Activated T-helper 9 cell treated with anti-CD3 and anti-CD28 coated beads, Interleukin-2, amount 50 U/mL, for 16 hours (primary cell): ENCODE results near the gene SLC38A10.
"Not testable (repeated sequence)": the region's sequence is repeated elsewhere in the genome, so short reads cannot be mapped to it uniquely, and the experiment has no call there.

Experiments used
- DNase-seq: peaks from one replicate; pipeline ENCODE4 v3.0.0-alpha.2; 2020; ENCODE audit warnings: low read depth

The SLC38A10 gene

DNA sequence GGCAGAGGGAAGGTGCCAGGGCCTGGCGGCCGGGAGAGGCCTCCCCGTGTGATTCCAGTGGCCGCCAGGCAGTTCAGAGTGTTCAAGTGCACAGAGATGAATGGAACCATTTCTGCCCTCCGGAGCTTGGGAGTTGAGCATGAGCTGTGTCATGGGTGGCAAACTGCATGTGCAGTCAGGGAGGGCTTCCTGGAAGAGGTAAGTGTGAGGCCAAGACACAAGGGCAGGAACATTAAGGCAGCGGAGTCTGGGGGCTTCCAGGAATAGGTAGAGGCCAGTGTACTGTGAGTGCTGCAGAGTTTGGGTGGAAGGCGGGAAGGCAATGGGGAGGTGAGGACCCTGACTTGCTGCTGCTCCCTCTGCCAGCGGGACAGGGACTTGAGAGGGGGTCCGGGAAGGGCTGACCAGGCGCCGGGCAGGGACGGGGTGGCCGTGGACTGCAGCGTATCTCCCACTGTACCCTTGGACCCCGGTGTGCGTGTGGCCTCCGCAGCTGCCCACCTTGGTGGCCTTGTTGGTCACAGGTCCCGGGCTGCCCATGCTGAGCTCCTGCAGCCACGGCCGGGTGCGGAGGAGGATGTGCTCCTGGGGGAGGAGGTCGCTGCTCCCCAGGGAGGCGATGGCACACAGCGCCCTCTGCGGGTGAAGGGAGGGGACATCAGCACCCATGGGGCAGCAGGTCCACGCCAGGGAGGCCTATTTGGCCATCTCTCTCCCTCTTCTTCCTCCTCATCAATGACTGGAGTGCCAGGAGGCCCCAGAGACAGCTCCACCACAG, 64.9 kb downstream of the SLC38A10 start:
- DNase-seq: no peak

DNA sequence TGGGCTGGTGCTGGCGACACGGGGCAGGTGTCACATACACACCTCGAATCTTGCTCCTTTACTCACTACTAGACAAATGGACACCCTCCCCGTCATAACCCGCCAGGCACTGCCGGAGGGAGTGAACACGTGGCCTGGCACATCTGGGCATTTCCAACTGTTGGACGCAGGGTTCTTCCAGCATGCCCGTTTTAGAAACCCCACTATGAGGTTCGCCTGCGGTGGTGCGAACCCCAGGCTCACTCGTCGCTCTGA, 65.5 kb downstream of the SLC38A10 start:
- DNase-seq: no peak

DNA sequence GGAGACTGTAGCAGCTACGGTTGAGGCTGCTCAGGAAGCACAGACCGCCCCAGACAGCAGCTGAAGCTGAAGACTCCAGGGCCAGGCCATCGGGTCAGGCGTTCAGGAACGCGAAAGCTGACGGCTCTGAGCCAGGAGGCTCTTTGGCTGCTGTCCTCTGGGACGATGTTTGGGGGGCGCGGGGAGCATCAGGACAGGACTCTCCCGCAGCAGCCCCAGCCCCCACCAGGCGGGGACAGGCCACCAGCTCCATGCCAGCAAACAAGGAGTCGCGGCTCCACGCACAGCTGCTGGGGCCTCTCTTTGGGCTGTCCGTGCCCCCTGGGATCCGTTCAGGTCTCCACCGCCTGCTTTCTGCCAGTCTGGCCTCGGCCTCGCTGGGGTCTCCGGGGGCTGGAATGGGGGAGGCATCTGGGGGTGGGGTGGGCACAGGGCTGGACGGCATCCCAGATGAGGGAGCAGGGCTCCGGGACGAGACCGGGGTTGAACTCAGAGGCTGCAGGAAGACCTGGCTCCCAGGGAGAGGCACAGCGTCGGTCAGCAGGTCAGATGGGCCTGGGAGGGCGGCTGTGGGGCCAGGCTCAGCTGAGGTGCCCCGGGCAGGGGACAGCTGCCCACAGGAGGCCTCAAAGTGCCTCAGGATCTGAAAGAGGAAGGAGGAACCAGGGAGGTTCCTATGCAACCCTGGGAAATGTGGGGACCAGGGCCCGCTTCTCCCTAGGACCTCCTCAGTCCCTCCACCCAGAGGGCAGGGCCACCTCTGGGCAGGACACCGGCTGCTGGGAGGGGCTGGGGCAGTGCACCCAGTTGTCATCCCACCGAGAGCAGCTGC, 66.1 kb downstream of the SLC38A10 start:
- DNase-seq: no peak

DNA sequence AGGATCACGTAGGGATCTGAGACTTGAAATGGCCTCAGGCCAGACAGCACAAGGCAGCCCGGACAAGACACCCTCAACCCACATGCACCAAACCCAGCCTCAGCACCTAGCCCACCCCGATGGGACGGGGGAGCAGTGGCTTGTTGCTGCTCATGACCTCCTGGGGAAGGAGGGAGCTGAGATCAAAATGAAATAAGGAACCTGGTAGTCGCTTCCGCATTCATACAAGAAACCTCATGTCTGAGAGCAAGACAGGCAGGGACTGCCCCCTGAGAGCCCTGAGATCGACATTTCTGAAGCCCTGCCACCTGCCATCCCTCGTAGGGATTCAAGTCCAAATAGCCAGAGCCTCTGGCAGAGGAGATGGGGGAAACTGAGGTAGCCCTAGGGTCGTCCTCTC, 66.7 kb downstream of the SLC38A10 start:
- no peak for DNase-seq

DNA sequence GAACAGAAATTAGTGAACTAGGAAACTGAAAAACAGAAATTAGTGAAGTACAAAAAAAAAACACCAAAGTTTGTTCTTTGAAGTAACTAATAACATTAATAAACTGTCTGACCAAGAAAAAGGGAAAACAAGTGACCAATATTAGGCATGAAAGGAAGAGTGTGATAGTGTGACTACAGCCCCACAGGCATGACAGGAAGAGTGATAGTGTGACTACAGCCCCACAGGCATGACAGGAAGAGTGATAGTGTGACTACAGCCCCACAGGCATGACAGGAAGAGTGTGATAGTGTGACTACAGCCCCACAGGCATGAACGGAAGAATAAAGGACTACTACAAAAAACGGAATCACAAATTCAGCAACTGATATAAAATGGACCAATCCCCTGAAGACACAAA, 67.5 kb downstream of the SLC38A10 start:
- DNase-seq: not testable (repeated sequence)

DNA sequence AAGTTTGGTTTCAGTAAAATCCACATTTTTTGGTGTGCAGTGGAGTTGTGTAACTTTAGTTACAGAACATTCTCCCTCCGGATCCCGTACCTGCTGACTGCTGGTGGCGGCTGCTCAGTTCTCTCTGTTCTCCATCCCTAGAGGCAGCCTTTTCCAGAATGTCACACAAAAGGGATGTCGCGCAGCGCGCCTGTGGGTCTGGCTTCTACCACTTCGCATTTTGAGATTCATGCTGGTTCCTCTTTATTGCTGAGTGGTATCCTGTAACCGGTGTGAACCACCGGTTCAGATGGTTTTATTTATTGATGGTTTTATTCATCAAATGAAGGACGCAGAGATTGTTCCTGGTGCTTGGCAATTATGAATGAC, 71.4 kb downstream of the SLC38A10 start:
- no peak for DNase-seq

DNA sequence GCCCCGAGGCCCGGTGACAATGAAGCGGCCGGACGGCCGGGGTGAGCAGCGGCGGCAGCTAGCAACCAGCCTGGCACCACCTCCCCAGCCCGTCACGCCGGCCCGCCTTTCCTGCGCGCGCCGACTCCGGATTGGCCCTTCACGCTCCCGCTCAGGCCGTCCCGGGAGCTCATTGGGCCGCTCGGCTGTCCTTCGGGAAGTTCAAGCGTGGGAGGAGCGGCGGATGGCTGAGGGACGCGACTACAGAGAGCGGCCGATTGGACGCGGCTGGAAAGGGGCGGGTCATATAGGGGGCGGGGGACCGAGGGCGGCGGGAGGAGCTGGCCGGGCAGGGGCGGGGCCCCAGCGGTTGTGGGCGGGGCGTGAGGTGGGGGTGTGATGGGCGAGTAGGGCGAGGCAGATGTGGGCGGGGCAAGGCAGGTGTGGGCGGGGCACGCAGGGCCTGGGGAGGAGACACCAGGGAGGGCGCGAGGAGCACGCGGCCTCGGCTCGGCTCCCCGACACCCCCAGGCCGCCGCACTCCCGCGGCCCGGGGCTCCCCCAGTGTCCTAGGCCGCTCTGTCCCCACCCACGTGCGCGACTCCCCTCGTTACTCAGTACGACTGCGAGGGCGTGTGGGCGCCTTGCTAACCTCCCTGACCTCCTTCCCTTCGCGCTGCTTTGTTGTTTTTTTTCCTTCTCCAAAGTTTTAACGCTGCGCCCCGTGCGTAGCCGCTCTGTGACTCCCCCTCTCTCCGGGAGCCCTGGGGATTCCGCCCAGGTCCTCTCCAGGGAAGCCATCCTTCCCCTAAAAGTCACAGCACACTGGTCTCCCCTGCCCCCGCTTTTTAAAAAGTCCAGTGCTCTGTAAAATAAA, 72.0 kb downstream of the SLC38A10 start, which contains the start of gene CEP131:
Gene CEP131, minus strand, starts transcription at position 60 of the 856 bp plus-strand sequence. CDS start 2,909 bp downstream, outside the sequence.
- DNase-seq: peak; percentile 100

- DNase-seq: no peak
Measured at GRCh38 chr17:81222620-81222905, 72.5 kb downstream of the SLC38A10 start.

GRCh38 chr17:81221842-81222619, 73.1 kb downstream of the SLC38A10 start:
- DNase-seq: no peak

DNA sequence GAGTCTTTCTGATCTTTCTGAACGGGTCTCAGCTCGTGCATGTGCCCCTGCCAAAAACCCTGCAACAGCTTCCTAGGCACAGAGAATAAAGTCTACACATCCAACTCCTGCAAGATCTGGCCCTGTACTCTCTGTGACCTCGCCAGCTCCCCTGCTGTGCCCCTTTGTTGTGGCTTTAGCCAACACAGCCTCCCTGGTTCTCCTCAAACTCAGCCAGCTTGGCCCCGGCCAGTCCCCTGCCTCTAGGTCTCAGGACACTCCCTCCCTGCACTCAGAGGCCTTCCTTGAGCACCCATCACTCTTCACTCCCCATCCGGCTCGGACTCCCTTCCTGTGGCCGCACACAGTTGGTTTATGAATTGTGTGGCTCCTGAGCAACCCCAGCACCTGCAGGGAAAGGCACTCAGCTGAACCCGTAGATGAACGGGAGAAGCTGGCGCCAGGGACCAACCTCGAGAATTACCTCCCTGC, 73.7 kb downstream of the SLC38A10 start:
- no peak for DNase-seq

- DNase-seq: no peak
Measured at GRCh38 chr17:81219476-81220180, 75.5 kb downstream of the SLC38A10 start.

DNA sequence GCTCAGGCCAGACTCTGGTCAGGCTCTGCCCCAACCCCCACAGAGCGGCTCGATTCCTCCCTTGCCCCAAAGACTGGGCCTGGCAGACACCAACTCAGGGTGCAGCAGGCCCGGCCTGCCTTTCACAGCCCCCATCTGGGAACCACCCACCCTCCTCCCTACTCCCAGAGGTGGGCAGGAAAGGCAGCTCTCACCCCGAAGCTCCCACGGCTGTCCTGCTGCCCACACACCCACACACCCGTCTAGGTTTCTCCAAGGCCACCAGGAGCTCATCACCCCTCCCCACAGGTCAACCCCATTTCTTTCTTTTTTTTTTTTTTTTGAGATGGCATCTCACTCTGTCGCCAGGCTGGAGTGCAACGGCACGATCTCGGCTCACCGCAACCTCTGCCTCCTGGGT, 76.1 kb downstream of the SLC38A10 start:
- no peak for DNase-seq

GRCh38 chr17:81218459-81218858, 76.6 kb downstream of the SLC38A10 start:
- DNase-seq: no peak

DNA sequence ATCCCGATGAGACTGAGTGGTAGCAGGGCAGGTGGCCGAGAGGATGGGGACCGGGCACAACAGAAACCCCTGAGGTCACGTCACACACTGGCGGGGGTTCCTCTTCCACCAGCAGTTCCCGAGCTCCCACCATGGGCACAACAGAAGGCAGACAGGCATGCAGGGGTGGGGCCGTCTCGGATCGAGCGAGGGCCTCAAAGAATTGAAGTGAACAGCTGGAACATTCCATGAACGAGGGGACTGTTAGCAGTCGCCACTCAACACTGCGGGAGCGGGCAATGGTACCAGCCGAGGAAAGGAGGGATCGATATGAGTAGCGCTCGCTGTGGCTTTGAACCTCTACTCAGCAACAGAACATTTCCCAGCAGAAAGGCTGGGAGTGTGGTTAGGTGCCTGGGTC, 77.6 kb downstream of the SLC38A10 start:
- DNase-seq: no peak

- DNase-seq: no peak
Measured at GRCh38 chr17:81213978-81214377, 81.1 kb downstream of the SLC38A10 start.

GRCh38 chr17:81212365-81212764, 82.7 kb downstream of the SLC38A10 start:
- DNase-seq: no peak

DNA sequence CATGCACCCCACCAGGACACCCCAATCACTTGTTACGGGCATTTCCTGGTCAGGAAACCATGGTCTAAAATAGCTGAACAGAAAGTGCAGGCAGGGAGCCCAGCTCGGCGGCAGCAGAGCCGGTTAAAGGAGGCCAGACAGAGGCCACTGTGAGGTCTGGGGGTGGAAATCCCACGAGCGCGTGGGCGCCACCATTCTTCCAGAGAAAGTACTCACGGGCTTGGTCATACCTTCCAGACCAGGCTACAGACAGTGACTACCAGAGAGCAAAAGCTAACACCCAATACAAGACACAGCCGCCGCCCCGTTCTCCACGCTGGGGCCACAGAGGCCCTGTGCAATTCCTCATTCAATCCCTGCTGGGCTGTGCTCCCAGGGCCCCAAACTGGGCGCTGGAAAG, 84.2 kb downstream of the SLC38A10 start:
- DNase-seq: no peak

DNA sequence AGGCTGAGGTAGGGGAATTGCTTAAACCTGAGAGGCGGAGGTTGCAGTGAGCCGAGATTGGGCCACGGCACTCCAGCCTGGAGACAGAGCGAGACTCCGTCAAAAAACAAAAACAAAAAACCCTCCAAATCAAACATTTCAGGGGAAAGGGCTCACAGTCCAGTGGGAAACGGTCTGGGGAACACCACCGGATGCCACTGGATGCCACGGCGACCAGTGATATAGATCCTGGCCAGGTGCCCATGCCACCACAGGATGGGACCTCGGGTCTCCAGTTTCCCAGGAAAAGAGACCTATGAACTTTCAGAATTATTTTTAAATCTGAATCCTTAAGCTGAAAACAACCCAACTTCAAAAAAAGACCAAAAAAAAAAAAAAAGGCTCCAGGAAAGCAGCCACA, 84.6 kb downstream of the SLC38A10 start:
- DNase-seq: no peak

DNA sequence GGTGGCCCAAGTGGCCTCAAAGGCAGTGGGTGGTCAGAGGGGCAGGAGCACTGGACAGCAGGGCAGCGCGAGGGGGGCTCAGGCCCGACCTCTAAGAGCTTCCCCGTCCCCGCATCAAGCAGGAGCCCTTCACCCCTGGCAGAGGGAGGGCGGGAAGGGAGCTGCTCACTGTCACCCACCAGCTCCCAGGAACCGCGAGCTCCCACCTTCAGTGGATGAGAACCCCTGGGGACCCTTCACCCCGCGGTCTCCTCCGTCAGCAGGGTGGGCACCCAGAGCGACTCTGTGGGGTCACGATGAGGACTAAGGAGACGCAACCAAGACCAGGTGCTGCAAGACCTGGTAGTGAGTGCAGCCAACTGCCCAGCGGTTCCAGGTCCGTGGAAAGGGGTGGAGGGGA, 86.0 kb downstream of the SLC38A10 start:
- DNase-seq: no peak

- no peak for DNase-seq
Measured at GRCh38 chr17:81208651-81209050, 86.5 kb downstream of the SLC38A10 start.
